H1 (cell line): ENCODE results near the gene ADARB2. TPM values are rescaled to one million over a fixed set of nuclear protein-coding genes. Genes with fewer than 3 reads are reported as not detected.
"Not testable (repeated sequence)": the region's sequence is repeated elsewhere in the genome, so short reads cannot be mapped to it uniquely, and the experiment has no call there.

ENCODE experiments used
- CTCF ChIA-PET: fragments of 300-600 bp; sonication (Branson Sonifier 250); formaldehyde crosslinking; loops from one replicate; lab custom pipeline; 2021; ENCODE audit not compliant: partially characterized antibody; lab: Charles Lee
- POLR2A ChIA-PET: fragments of 300-600 bp; sonication (Branson Sonifier 250); formaldehyde crosslinking; loops from one replicate; lab custom pipeline; 2021; ENCODE audit warnings: inconsistent platforms; ENCODE audit not compliant: partially characterized antibody; lab: Charles Lee
- DNase-seq, 2 experiments: peaks; one replicate each; pipeline versions ENCODE4 v3.0.0 to v3.0.0-alpha.2; 2010 to 2022; ENCODE audit warnings: low spot score in 2 of 2, low read depth in 1 of 2, mixed read lengths in 1 of 2
- FAIRE-seq: peaks from 2 replicates; lab custom pipeline; 2011; peaks lifted over from hg19 to GRCh38; lab: Jason Lieb, UNC
- H2AFZ ChIP-seq: 2 replicates; pipeline ENCODE4 v1.8.1; 2012; ENCODE audit warnings: low read length, inconsistent platforms
- H2AK5ac ChIP-seq: 2 replicates; pipeline ENCODE4 v1.6.1; 2013; ENCODE audit warnings: low read depth, low read length
- H2BK120ac ChIP-seq: replicated peaks from 2 replicates; pipeline ENCODE3; 2013; ENCODE audit warnings: low read depth, low read length, inconsistent platforms
- H2BK12ac ChIP-seq: 2 replicates; pipeline ENCODE4 v1.6.1; 2013; ENCODE audit warnings: low read depth, low read length
- H2BK15ac ChIP-seq: 2 replicates; pipeline ENCODE4 v1.6.1; 2013; ENCODE audit warnings: low read length
- H2BK20ac ChIP-seq: 2 replicates; pipeline ENCODE4 v1.6.1; 2013; ENCODE audit warnings: low read length
- H2BK5ac ChIP-seq: 2 replicates; pipeline ENCODE4 v1.6.1; 2013; ENCODE audit warnings: low read depth, low read length
- H3K14ac ChIP-seq: 2 replicates; pipeline ENCODE4 v1.6.1; 2013; ENCODE audit warnings: inconsistent platforms; ENCODE audit not compliant: insufficient read length
- H3K18ac ChIP-seq: 2 replicates; pipeline ENCODE4 v1.6.1; 2013; ENCODE audit warnings: low read length; ENCODE audit errors: extremely low read depth
- H3K23ac ChIP-seq: 2 replicates; pipeline ENCODE4 v1.6.1; 2013; ENCODE audit warnings: inconsistent platforms; ENCODE audit not compliant: insufficient read length
- H3K23me2 ChIP-seq: 2 replicates; pipeline ENCODE4 v1.6.1; 2013; ENCODE audit warnings: low read depth, low read length
- H3K27ac ChIP-seq: 2 replicates; pipeline ENCODE4 v1.6.1; 2011; ENCODE audit warnings: low read depth, low read length, inconsistent platforms
- H3K27me3 ChIP-seq, 4 experiments: replicated peaks in 1 of 4; 1 replicate in 1 of 4; 2 replicates in 3 of 4; pipeline versions ENCODE4 v1.6.1 to v1.8.1; 2011 to 2013; ENCODE audit warnings: low read length in 3 of 4, mild to moderate bottlenecking in 3 of 4, inconsistent platforms in 2 of 4, mixed read lengths in 2 of 4, moderate library complexity in 1 of 4; ENCODE audit not compliant: control insufficient read depth in 3 of 4, insufficient read depth in 3 of 4; ENCODE audit errors: extremely low read depth in 1 of 4
- H3K36me3 ChIP-seq, 4 experiments: 2 replicates each; pipeline versions ENCODE4 v1.6.1 to v1.8.1; 2011 to 2013; ENCODE audit warnings: mild to moderate bottlenecking in 4 of 4, low read length in 3 of 4, moderate library complexity in 2 of 4, control low read depth in 1 of 4, inconsistent platforms in 1 of 4; ENCODE audit not compliant: insufficient read depth in 4 of 4, control insufficient read depth in 2 of 4
- H3K4ac ChIP-seq: replicated peaks from 2 replicates; pipeline ENCODE3; 2013; ENCODE audit warnings: low read length, low read depth, mixed read lengths, inconsistent platforms; ENCODE audit not compliant: insufficient read length
- H3K4me1 ChIP-seq, 4 experiments: replicated peaks in 1 of 4; 1 replicate in 1 of 4; 2 replicates in 3 of 4; pipeline versions ENCODE4 v1.6.1 to v1.8.1; 2011 to 2013; ENCODE audit warnings: low read length in 3 of 4, inconsistent platforms in 2 of 4, mixed read lengths in 1 of 4; ENCODE audit not compliant: insufficient read depth in 4 of 4, control insufficient read depth in 3 of 4
- H3K4me2 ChIP-seq, 2 experiments: 2 replicates each; pipeline versions ENCODE4 v1.6.1 to v1.8.1; 2011 to 2013; ENCODE audit warnings: low read depth in 2 of 2, low read length in 2 of 2, control low read depth in 1 of 2, inconsistent platforms in 1 of 2, mild to moderate bottlenecking in 1 of 2; ENCODE audit not compliant: insufficient read depth in 1 of 2
- H3K4me3 ChIP-seq, 4 experiments: fragments of 200-600, 300-600 bp in 1 of 4; sonication (generic), shearing (Covaris generic), sonication (Bioruptor Twin) in 1 of 4; 2 replicates each; pipeline versions ENCODE4 v1.5.1 to v1.8.1; 2011 to 2016; ENCODE audit warnings: low read length in 4 of 4, low read depth in 3 of 4, control low read depth in 2 of 4, inconsistent platforms in 2 of 4, mild to moderate bottlenecking in 2 of 4, mixed read lengths in 1 of 4, moderate library complexity in 1 of 4; ENCODE audit not compliant: insufficient read depth in 2 of 4; ENCODE audit errors: extremely low read depth in 1 of 4
- H3K56ac ChIP-seq: replicated peaks from 2 replicates; pipeline ENCODE3; 2013; ENCODE audit warnings: low read depth, mild to moderate bottlenecking, mixed read lengths, low read length, inconsistent platforms; ENCODE audit not compliant: insufficient read length
- H3K79me1 ChIP-seq: 2 replicates; pipeline ENCODE4 v1.6.1; 2013; ENCODE audit warnings: low read depth, low read length, control low read depth
- H3K79me2 ChIP-seq, 2 experiments: 2 replicates each; pipeline versions ENCODE4 v1.6.1 to v1.8.1; 2012 to 2013; ENCODE audit warnings: low read length in 2 of 2, mild to moderate bottlenecking in 2 of 2, inconsistent platforms in 1 of 2; ENCODE audit not compliant: insufficient read depth in 2 of 2, control insufficient read depth in 1 of 2
- H3K9ac ChIP-seq, 4 experiments: replicated peaks in 1 of 4; 1 replicate in 1 of 4; 2 replicates in 3 of 4; pipeline versions ENCODE4 v1.6.1 to v1.8.1; 2011 to 2013; ENCODE audit warnings: low read depth in 3 of 4, low read length in 3 of 4, control low read depth in 2 of 4, mild to moderate bottlenecking in 2 of 4, moderate library complexity in 2 of 4, inconsistent platforms in 1 of 4; ENCODE audit errors: extremely low read depth in 1 of 4
- H3K9me3 ChIP-seq, 2 experiments: 2 replicates each; pipeline versions ENCODE4 v1.6.1 to v1.8.1; 2012 to 2013; ENCODE audit warnings: mild to moderate bottlenecking in 2 of 2, moderate library complexity in 2 of 2, control low read depth in 1 of 2, inconsistent platforms in 1 of 2, low read depth in 1 of 2, low read length in 1 of 2, mixed read lengths in 1 of 2; ENCODE audit not compliant: insufficient read depth in 2 of 2
- H4K20me1 ChIP-seq, 2 experiments: replicated peaks in 1 of 2; 2 replicates each; pipeline versions ENCODE3 to v1.8.1; 2011 to 2013; ENCODE audit warnings: inconsistent platforms in 2 of 2, low read length in 2 of 2, mild to moderate bottlenecking in 1 of 2; ENCODE audit not compliant: insufficient read depth in 2 of 2, control insufficient read depth in 1 of 2
- H4K5ac ChIP-seq: 2 replicates; pipeline ENCODE4 v1.6.1; 2013; ENCODE audit warnings: low read length, low read depth, mixed read lengths, inconsistent platforms; ENCODE audit not compliant: insufficient read length
- H4K8ac ChIP-seq: 2 replicates; pipeline ENCODE4 v1.8.0; 2013; ENCODE audit warnings: mild to moderate bottlenecking, moderate library complexity, low read length, inconsistent platforms; ENCODE audit not compliant: insufficient read depth; ENCODE audit errors: extremely low read depth
- H4K91ac ChIP-seq: replicated peaks from 2 replicates; pipeline ENCODE3; 2013; ENCODE audit warnings: low read length, mixed read lengths, inconsistent platforms; ENCODE audit not compliant: insufficient read length
- CBX5 ChIP-seq: fragments of 300-800, 300-1000 bp; sonication (generic); IDR thresholded peaks from 2 replicates; pipeline ENCODE4 v1.7.1; 2016; ENCODE audit warnings: antibody characterized with exemption, low read length, low read depth
- HDAC2 ChIP-seq, 2 experiments: fragments of 300-600 bp in 1 of 2; sonication (generic) in 1 of 2; IDR thresholded peaks; 2 replicates each; pipeline ENCODE4 v1.6.1; 2011 to 2012; ENCODE audit warnings: low read depth in 2 of 2, low read length in 2 of 2, mild to moderate bottlenecking in 2 of 2, moderate library complexity in 2 of 2, borderline replicate concordance in 1 of 2, inconsistent platforms in 1 of 2
- JUN ChIP-seq: IDR thresholded peaks from 2 replicates; pipeline ENCODE4 v1.6.1; 2011; ENCODE audit warnings: low read depth, mild to moderate bottlenecking, improper control_type of control experiment, low read length
- KDM4A ChIP-seq: IDR thresholded peaks from one replicate; pipeline ENCODE4 v1.7.1; 2012; ENCODE audit warnings: low read depth, mild to moderate bottlenecking, moderate library complexity, low read length, inconsistent platforms; ENCODE audit not compliant: severe bottlenecking
- RFX5 ChIP-seq: IDR thresholded peaks from 2 replicates; pipeline ENCODE4 v1.6.1; 2011; ENCODE audit warnings: low read depth, low read length, improper control_type of control experiment, borderline replicate concordance
- TAF1 ChIP-seq: IDR thresholded peaks from 2 replicates; pipeline ENCODE4 v1.6.1; 2011; ENCODE audit warnings: mild to moderate bottlenecking, low read depth, low read length
- WGBS, 2 experiments: shearing (Covaris generic) in 1 of 2; methylation state at CpG; one replicate each; pipeline versions ENCODE4 v1.1.6 to v1.1.7; 2013 to 2015; ENCODE audit warnings: low lambda C conversion rate in 2 of 2, mixed read lengths in 2 of 2, inconsistent platforms in 1 of 2, low coverage in 1 of 2, missing lambda C conversion rate in 1 of 2; ENCODE audit not compliant: insufficient replicate concordance in 2 of 2, insufficient coverage in 1 of 2, insufficient read length in 1 of 2; ENCODE audit errors: extremely low coverage in 1 of 2, missing lambda C conversion rate in 1 of 2; 5-methylcytosine and 5-hydroxymethylcytosine counted together
- polyA plus RNA-seq, 7 experiments: library from polyadenylated mRNA; depleted of rRNA in 3 of 7; stranded (reverse) in 5 of 7; unstranded in 2 of 7; fragments of >200 nt in 5 of 7; fragments of 200-250 nt in 2 of 7; gene quantifications; 1 replicate in 5 of 7; 2 replicates in 1 of 7; 4 replicates in 1 of 7; pipeline versions ENCODE4 v1.2.1 to v1.2.3, GENCODE V29; 2011 to 2013; ENCODE audit warnings: missing spikeins in 2 of 7, mixed read lengths in 2 of 7
- total RNA-seq: library from RNA; stranded (reverse); fragmentation: NEBNext Ultra II Directional; extraction: Animal tissue kit (Norgen Biotek cat#: 25700); gene quantifications from 2 replicates; pipeline ENCODE4 v1.2.1, GENCODE V29; 2021

Gene ADARB2
- total and polyA plus RNA-seq, 2 of the 8 experiments (the other 6 are each of a cell fraction or from before 2014, with no cell fraction given) = 2.2 to 2.8 TPM

DNA sequence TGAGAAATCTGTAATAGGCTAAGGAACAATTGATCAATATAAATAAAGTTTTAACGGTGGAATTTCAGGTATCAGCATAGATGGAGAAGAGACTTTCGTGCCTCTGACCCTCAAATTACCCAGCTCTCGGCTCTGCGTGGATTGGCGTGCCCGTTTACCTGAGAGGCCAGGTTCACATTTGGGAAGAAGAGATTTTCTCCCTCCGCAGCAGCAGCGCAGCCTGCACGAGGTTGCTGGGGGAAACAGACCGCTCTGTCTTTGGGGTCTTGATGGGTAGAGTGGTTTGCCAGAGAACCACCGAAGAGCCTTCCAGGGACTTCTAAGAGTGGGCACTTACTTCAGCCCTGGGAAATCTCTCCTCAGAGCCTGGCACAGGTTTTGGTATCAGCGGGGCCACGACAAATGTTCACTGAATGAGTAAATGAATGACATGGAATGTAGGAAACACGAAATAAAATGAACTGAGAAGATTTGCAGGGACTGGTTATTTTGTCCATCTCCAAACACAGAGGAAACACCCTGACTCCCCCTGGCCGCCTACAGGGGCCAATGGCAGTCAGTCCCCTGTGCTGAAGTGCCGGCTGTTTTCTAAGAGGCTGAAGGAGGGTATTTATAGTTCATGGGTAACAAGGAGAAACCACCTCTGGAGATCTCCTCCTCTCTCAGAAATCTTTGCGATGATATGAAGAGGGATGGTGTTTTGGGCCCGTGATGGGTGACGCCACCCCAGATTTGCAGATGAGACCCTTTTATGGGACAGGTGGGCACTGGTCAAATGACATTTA, 338.5 kb downstream of the ADARB2 start (continued):
- no peak for TF ChIP-seq CBX5
- no peak for TF ChIP-seq RFX5
- no peak for TF ChIP-seq JUN
- TF ChIP-seq KDM4A = no peak
- no peak for TF ChIP-seq HDAC2 (IDR thresholded peaks at IDR 0.05; ENCODE audit: borderline replicate concordance in 1 of 2, low read depth in 2 of 2, low read length in 2 of 2)
- no peak for TF ChIP-seq TAF1

DNA sequence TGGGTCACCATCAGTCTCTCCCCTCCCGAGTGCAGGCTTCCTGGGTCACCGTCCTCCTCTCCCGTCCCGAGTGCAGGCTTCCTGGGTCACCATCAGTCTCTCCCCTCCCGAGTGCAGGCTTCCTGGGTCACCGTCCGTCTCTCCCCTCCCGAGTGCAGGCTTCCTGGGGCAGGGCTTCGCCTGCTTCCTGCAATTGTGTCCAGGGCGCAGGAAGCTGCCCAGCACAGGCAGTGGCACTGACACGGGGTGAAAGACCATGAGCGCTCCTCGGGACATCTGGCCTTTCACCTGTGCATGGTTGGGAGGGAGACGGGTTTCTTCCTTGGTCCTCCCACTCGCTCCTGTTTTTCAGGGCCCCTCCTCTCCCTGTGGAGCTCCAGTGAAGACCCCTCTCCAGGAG, 339.2 kb downstream of the ADARB2 start:
- POLR2A ChIA-PET = not testable (repeated sequence)

More for the DNA sequence above, 339.2 kb downstream of the ADARB2 start:
- H2BK12ac ChIP-seq, H3K27ac ChIP-seq, H2BK15ac ChIP-seq, H4K8ac ChIP-seq, H3K36me3 ChIP-seq, H3K79me2 ChIP-seq, H2BK120ac ChIP-seq, H3K4me2 ChIP-seq, H3K9ac ChIP-seq, H2AFZ ChIP-seq, H4K5ac ChIP-seq, H3K14ac ChIP-seq, H3K18ac ChIP-seq, H3K4me3 ChIP-seq, H2AK5ac ChIP-seq, H3K23ac ChIP-seq, H4K91ac ChIP-seq, H4K20me1 ChIP-seq, H3K4me1 ChIP-seq, H3K56ac ChIP-seq, H2BK20ac ChIP-seq, FAIRE-seq, H2BK5ac ChIP-seq, H3K79me1 ChIP-seq, H3K23me2 ChIP-seq, H3K27me3 ChIP-seq, H3K9me3 ChIP-seq: not testable (repeated sequence)
- DNase-seq = peak in 1 of 2 experiments; percentile 30
- CTCF ChIA-PET = interaction anchor here (0.7 kb wide), 1 partner anchor 142 kb away, joined by 3 read pairs; no protein-coding TSS in a partner anchor
- peak overlapping the region; percentile 85 for H3K4ac ChIP-seq
- 85% methylated on average over 13 of the region's 15 CpGs; no CpG with 5 or more reads in 1 of the 2 experiments for WGBS, 2 experiments
